Astrocyte of the cerebellum (primary cell): ENCODE data around the gene ATP5MK.

Experiments used
- DNase-seq: peaks from one replicate; pipeline ENCODE4 v3.0.0-alpha.2; 2011; ENCODE audit warnings: low read depth
- H3K4me3 ChIP-seq: 2 replicates; pipeline ENCODE4 v1.5.1; 2011; ENCODE audit warnings: mild to moderate bottlenecking, low read depth, low read length, moderate library complexity
- in situ Hi-C: cut with HindIII; loops from 2 replicates; pipeline ENCODE4 v1.10.0; 2017; ENCODE audit warnings: low sequenced_read_pairs
- TF ChIP-seq, protein P1 (sequence below): IDR thresholded peaks from 2 replicates; pipeline ENCODE4 v1.5.1; 2012; ENCODE audit warnings: low read length, low read depth, moderate library complexity, mild to moderate bottlenecking; ENCODE audit errors: missing control alignments

The ATP5MK gene

DNA sequence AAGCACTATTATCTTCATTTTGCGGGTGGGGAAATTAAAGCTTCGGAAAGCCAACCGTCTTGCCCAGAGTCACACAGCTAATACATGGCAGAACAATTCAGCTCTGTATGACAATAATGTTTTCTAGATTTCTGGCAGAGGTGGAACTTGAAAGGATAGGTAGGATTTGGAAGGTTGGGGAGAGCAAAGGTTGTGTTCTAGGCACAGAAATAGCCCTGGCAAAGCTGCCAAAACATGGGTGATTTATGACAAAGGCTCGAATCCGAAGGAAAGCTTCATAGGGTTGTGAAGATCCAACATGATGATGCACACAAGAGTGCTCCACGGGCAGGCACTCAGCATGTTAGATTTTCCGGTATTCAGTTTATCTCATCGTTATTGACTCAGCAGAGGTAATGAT, 19.3 kb upstream of the ATP5MK start:
- DNase-seq, result no peak
- in situ Hi-C loops, result loop anchor here (10.0 kb wide), 1 partner anchor 59 kb away; the partner anchor contains the start of gene CALHM3
- H3K4me3 ChIP-seq, result no peak overlapping the region
- TF ChIP-seq, protein P1, sequence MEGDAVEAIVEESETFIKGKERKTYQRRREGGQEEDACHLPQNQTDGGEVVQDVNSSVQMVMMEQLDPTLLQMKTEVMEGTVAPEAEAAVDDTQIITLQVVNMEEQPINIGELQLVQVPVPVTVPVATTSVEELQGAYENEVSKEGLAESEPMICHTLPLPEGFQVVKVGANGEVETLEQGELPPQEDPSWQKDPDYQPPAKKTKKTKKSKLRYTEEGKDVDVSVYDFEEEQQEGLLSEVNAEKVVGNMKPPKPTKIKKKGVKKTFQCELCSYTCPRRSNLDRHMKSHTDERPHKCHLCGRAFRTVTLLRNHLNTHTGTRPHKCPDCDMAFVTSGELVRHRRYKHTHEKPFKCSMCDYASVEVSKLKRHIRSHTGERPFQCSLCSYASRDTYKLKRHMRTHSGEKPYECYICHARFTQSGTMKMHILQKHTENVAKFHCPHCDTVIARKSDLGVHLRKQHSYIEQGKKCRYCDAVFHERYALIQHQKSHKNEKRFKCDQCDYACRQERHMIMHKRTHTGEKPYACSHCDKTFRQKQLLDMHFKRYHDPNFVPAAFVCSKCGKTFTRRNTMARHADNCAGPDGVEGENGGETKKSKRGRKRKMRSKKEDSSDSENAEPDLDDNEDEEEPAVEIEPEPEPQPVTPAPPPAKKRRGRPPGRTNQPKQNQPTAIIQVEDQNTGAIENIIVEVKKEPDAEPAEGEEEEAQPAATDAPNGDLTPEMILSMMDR, result no peak

DNA sequence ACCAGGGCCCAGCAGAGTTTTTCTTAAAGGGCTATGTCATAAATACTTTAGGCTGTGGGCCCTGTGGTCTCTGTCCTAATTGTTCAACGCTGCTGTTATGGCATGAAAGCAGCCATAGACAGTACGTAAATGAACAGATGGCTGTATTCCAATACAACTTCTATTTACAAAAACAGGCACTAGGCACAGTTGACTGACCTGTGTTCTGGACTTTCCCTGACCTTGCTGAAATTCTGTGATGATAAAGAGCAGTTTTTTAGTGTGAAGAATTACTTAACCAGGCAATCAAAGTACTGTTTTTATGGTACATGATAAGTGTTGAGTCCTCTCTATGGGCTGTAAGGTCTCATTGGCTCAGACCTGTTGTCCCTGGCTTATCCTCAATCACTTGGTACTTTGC, 17.3 kb upstream of the ATP5MK start:
- H3K4me3 ChIP-seq, result no peak overlapping the region
- in situ Hi-C loops, result loop anchor here (10.0 kb wide), 1 partner anchor 61 kb away; the partner anchor contains the start of gene CALHM3
- no peak for DNase-seq
- TF ChIP-seq, protein P1, result no peak

DNA sequence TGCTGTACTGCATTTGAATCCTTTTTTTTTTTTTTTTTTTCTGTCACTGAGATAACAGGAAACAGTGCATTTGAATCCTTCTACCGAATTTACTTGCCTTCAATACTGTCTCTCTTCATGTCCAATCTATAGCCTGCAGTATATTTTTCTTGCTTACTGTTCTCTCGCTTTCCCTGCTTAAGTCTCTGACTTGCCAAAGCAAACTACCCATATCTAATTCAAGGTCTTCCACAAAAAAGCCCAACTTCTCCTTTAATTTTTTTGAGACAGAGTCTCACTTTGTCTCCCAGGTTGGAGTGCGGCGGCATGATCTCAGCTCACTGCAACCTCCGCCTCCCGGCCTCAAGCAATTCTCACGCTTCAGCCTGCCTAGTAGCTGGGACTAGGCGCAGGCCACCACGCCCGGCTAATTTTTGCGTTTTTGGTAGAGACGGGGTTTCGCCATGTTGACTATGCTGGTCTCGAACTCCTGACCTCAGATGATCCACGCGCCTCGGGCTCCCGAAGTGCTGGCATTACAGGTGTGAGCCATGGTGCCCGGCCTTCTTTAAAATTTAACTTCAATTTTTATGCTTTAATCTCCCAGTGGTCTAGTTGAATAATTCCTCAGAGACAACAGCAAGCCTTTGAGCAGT, 1.0 kb upstream of the ATP5MK start:
- in situ Hi-C loops, result loop anchor here (5.0 kb wide), 1 partner anchor 55 kb away; the partner anchor contains the start of gene CALHM2
- peak overlapping the region; percentile 82 for H3K4me3 ChIP-seq
- no peak for DNase-seq
- TF ChIP-seq, protein P1, result no peak

DNA sequence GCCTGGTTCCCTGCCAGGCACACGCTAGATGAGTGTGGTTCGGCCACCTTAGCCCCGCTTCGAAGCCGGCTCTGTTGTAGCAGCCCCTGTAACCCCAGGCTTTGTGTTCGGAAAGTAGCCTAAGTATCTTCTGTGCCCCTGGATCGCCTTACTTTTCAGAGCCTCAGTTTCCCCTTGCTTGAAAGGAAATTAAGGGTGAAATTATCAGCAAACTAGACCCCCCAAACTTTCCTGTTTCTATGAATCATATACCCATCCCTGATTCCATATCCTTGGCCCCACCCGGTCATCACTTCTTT, 463 bp upstream of the ATP5MK start:
- no peak for DNase-seq
- TF ChIP-seq, protein P1, result no peak

DNA sequence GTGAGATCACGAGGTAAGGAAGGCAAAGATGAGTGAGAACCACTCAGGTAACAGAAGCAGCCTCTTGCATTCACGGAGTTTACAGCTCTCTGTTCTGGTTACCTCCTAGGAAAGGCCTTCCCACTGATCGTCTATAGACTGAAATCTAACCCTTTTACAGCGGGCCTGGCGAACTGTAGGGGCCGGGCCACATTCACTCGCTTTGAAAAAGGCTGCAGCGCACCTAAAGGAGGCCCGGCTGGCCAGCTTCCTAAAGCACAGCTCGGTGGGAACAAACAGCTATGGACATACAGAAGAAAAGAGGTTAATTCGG, 565 bp downstream of the ATP5MK start:
- peak overlapping the region; percentile 82 for H3K4me3 ChIP-seq
- TF ChIP-seq, protein P1, result no peak
- in situ Hi-C loops, result loop anchor here (5.0 kb wide), 1 partner anchor 57 kb away; the partner anchor contains the start of gene CALHM2
- DNase-seq, result no peak

More for the DNA sequence above, 463 bp upstream of the ATP5MK start:
- H3K4me3 ChIP-seq, result peak overlapping the region; percentile 82
- in situ Hi-C loops, result loop anchor here (5.0 kb wide), 1 partner anchor 56 kb away; the partner anchor contains the start of gene CALHM2

DNA sequence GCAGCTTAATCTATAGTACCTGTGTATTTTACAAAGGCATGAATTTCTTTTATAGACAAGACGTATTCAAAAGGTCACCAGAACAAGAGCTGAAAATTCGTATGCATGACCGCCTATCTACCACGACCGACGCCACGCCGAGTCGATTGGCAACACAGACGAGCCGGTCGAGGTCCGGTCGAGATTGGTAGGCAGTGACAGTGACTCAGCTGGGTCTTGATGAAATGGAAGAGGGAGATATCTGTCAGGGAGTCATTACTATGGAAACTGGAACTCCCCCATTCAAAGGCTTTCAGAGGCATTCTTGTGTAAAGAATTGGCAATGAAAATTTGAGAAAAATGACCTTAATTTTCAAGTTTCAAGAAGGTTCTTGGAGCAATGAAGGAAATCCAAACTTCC, 2.1 kb downstream of the ATP5MK start:
- in situ Hi-C loops, result no loop called here
- TF ChIP-seq, protein P1, result no peak
- H3K4me3 ChIP-seq, result no peak overlapping the region
- DNase-seq, result no peak
